Panc1 (cell line): Measurements from ENCODE around the gene HIGD1A. TPM values are rescaled to one million over a fixed set of nuclear protein-coding genes. Genes with fewer than 3 reads are reported as not detected.

Experiments
- ATAC-seq: fragments of 200-7000 bp; cut with Tn5 transposase; 2 replicates; pipeline ENCODE4 v1.9.1; 2020; ENCODE audit warnings: mild to moderate bottlenecking, moderate library complexity
- BruUV-seq: library from RNA; stranded (reverse); fragments of 400-500 nt; replicated peaks from 2 replicates; lab custom pipeline; 2021; lab: Mats Ljungman, UMichigan
- CTCF ChIA-PET: fragments of 300-600 bp; sonication (Branson Sonifier 250); formaldehyde crosslinking; loops from one replicate; lab custom pipeline; 2022; ENCODE audit warnings: antibody characterized with exemption; lab: Charles Lee
- POLR2A ChIA-PET: fragments of 300-600 bp; sonication (Branson Sonifier 250); formaldehyde crosslinking; loops from one replicate; lab custom pipeline; 2022; ENCODE audit warnings: antibody characterized with exemption; lab: Charles Lee
- DNase-seq: peaks from one replicate; pipeline ENCODE4 v3.0.0-alpha.2; 2010; ENCODE audit warnings: low read depth, low spot score
- H3K27ac ChIP-seq: 2 replicates; pipeline ENCODE4 v1.5.1; 2011; ENCODE audit warnings: mild to moderate bottlenecking, low read length, inconsistent platforms
- H3K27me3 ChIP-seq: fragments of 200-500 bp; sonication (Bioruptor generic); 2 replicates; pipeline ENCODE4 v1.6.0; 2014; ENCODE audit warnings: low read length, inconsistent platforms; ENCODE audit not compliant: control insufficient read depth, insufficient read depth
- H3K36me3 ChIP-seq: fragments of 200-500 bp; sonication (Bioruptor generic); 2 replicates; pipeline ENCODE4 v1.5.1; 2014; ENCODE audit warnings: inconsistent platforms, mild to moderate bottlenecking, low read length, moderate library complexity; ENCODE audit not compliant: control insufficient read depth, insufficient read depth
- H3K4me1 ChIP-seq: 2 replicates; pipeline ENCODE4 v1.5.1; 2011; ENCODE audit warnings: inconsistent platforms, mild to moderate bottlenecking, low read length, moderate library complexity; ENCODE audit not compliant: control insufficient read depth, insufficient read depth
- H3K4me3 ChIP-seq, 2 experiments: 2 replicates each; pipeline ENCODE4 v1.5.1; 2011 to 2012; ENCODE audit warnings: low read depth in 2 of 2, low read length in 2 of 2, mild to moderate bottlenecking in 2 of 2, inconsistent platforms in 1 of 2, moderate library complexity in 1 of 2
- H3K9me3 ChIP-seq: fragments of 200-500 bp; sonication (Bioruptor generic); 2 replicates; pipeline ENCODE4 v1.5.1; 2014; ENCODE audit warnings: low read depth, mild to moderate bottlenecking, inconsistent platforms, low read length, moderate library complexity; ENCODE audit not compliant: control insufficient read depth, insufficient read depth
- POLR2AphosphoS5 ChIP-seq: IDR thresholded peaks from 2 replicates; pipeline ENCODE4 v1.6.1; 2012; ENCODE audit warnings: mild to moderate bottlenecking, low read depth, low read length, moderate library complexity
- SIN3A ChIP-seq: IDR thresholded peaks from 2 replicates; pipeline ENCODE4 v1.6.1; 2012; ENCODE audit warnings: low read depth, mild to moderate bottlenecking, low read length, moderate library complexity, borderline replicate concordance; ENCODE audit not compliant: insufficient read depth
- TCF7L2 ChIP-seq: IDR thresholded peaks from 2 replicates; pipeline ENCODE4 v1.6.1; 2011; ENCODE audit warnings: mild to moderate bottlenecking, low read depth, low read length, inconsistent platforms
- in situ Hi-C: cut with HindIII; loops from 2 replicates; pipeline ENCODE4 v1.10.0; 2016; ENCODE audit warnings: low sequenced_read_pairs, low pct_unique_long_range_greater_than_20kb
- intact Hi-C: fragments of 100-400 bp; cut with micrococcal nuclease; formaldehyde crosslinking; loops from one replicate; pipeline ENCODE4 v1.10.0; 2022; ENCODE audit not compliant: unreplicated experiment
- total RNA-seq: library from RNA; stranded (reverse); gene quantifications from one replicate; pipeline ENCODE4 v1.2.1, GENCODE V29; 2021; ENCODE audit not compliant: unreplicated experiment
- TF ChIP-seq, protein P1 (sequence below), 2 experiments: IDR thresholded peaks; 2 replicates each; pipeline ENCODE4 v1.6.1; 2011 to 2012; ENCODE audit warnings: low read depth in 2 of 2, control low read depth in 1 of 2, low read length in 1 of 2, mild to moderate bottlenecking in 1 of 2, moderate library complexity in 1 of 2; ENCODE audit not compliant: insufficient read depth in 1 of 2
- TF ChIP-seq, protein P2 (sequence below): fragments of 450-650 bp; IDR thresholded peaks from 2 replicates; pipeline ENCODE4 v1.5.1; 2017; ENCODE audit warnings: mild to moderate bottlenecking

Gene HIGD1A
- total RNA-seq, 1 experiment from 2014 or later, result 74.6 TPM

DNA sequence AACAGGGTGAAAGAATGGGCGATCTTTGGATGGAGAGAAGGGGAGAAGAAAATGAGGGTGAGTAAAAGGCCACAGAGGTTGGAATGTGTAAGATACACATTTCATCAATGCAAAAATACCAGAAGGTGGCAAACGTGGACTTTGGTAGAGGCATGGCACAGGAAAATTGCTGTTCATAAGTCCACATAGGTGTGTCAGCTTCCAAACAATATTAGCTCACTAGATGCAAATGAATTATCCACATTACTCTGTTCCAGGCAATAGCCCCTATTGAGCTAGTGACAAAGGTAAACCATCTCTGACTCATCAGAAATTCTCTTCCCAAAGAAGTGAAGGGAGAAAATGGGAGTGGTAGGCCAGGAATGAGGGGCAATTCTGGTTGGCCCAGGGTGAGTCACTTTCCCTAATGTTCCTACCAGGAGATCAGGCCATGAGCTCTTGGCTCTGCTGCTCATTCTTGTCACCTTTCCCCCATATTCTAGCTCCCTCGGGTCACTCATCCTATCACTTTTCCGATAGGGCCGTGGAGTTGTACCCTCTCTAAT, 24.9 kb upstream of the HIGD1A start:
- ChIA-PET POLR2A (no interaction called here), CTCF (no interaction called here)
- no peak overlapping the region for H3K4me3 ChIP-seq
- no peaks in the 10 kb centered on the region; the same call in 1 of the 2 replicates for H3K27me3 ChIP-seq
- DNase-seq (no peak), ATAC-seq (no peak)
- no peaks in the 10 kb centered on the region for H3K4me1 ChIP-seq
- H3K9me3 ChIP-seq, result no peaks in the 10 kb centered on the region
- H3K36me3 ChIP-seq, result no peaks in the 10 kb centered on the region
- intact Hi-C loops (no loop called here), in situ Hi-C loops (no loop called here)
- BruUV-seq, result no TSS peak
- no peak for TF ChIP-seq POLR2AphosphoS5
- TF ChIP-seq, protein P1, sequence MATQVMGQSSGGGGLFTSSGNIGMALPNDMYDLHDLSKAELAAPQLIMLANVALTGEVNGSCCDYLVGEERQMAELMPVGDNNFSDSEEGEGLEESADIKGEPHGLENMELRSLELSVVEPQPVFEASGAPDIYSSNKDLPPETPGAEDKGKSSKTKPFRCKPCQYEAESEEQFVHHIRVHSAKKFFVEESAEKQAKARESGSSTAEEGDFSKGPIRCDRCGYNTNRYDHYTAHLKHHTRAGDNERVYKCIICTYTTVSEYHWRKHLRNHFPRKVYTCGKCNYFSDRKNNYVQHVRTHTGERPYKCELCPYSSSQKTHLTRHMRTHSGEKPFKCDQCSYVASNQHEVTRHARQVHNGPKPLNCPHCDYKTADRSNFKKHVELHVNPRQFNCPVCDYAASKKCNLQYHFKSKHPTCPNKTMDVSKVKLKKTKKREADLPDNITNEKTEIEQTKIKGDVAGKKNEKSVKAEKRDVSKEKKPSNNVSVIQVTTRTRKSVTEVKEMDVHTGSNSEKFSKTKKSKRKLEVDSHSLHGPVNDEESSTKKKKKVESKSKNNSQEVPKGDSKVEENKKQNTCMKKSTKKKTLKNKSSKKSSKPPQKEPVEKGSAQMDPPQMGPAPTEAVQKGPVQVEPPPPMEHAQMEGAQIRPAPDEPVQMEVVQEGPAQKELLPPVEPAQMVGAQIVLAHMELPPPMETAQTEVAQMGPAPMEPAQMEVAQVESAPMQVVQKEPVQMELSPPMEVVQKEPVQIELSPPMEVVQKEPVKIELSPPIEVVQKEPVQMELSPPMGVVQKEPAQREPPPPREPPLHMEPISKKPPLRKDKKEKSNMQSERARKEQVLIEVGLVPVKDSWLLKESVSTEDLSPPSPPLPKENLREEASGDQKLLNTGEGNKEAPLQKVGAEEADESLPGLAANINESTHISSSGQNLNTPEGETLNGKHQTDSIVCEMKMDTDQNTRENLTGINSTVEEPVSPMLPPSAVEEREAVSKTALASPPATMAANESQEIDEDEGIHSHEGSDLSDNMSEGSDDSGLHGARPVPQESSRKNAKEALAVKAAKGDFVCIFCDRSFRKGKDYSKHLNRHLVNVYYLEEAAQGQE (IDR thresholded peaks at IDR 0.05; ENCODE audit: insufficient read depth in 1 of 2, low read depth in 2 of 2, low read length in 1 of 2), result no peak
- TF ChIP-seq, protein P2, sequence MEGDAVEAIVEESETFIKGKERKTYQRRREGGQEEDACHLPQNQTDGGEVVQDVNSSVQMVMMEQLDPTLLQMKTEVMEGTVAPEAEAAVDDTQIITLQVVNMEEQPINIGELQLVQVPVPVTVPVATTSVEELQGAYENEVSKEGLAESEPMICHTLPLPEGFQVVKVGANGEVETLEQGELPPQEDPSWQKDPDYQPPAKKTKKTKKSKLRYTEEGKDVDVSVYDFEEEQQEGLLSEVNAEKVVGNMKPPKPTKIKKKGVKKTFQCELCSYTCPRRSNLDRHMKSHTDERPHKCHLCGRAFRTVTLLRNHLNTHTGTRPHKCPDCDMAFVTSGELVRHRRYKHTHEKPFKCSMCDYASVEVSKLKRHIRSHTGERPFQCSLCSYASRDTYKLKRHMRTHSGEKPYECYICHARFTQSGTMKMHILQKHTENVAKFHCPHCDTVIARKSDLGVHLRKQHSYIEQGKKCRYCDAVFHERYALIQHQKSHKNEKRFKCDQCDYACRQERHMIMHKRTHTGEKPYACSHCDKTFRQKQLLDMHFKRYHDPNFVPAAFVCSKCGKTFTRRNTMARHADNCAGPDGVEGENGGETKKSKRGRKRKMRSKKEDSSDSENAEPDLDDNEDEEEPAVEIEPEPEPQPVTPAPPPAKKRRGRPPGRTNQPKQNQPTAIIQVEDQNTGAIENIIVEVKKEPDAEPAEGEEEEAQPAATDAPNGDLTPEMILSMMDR, result no peak
- TF ChIP-seq TCF7L2, result no peak
- no peak for TF ChIP-seq SIN3A
- no peak overlapping the region for H3K27ac ChIP-seq

DNA sequence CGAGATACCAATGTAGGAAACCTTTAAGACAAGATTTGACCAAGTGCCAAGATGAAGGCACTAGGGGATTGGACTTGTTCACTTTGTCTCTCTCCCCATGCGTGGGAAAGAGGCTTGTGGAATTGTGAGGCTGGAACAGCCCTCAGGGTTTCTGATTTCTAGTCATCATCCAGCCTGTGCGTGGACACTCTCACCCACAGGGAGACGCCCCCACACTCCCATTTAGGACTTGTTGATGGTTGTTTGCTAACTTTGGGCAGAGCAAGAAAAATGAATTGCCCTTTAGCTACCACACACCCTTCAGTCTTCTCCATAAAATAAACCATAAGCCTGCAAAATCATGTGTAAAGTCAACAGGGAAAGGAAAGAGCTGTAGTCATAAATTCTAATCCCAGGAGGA, 23.4 kb upstream of the HIGD1A start:
- no peaks in the 10 kb centered on the region; the same call in 1 of the 2 replicates for H3K27me3 ChIP-seq
- no peak for ATAC-seq
- intact Hi-C loops (no loop called here), in situ Hi-C loops (no loop called here)
- no peaks in the 10 kb centered on the region for H3K36me3 ChIP-seq
- ChIA-PET CTCF (no interaction called here), POLR2A (no interaction called here)
- H3K4me3 ChIP-seq, result no peak overlapping the region
- BruUV-seq, result no TSS peak
- no peaks in the 10 kb centered on the region for H3K9me3 ChIP-seq
- no peak overlapping the region for H3K27ac ChIP-seq
- no peaks in the 10 kb centered on the region for H3K4me1 ChIP-seq
- TF ChIP-seq TCF7L2 (no peak), SIN3A (no peak), POLR2AphosphoS5 (no peak)
- TF ChIP-seq, protein P2, result no peak
- DNase-seq, result no peak
